Upper lobe of left lung (tissue), 6 donors: ENCODE measurements around the gene FBLIM1. TPM values are rescaled to one million over a fixed set of nuclear protein-coding genes. Genes with fewer than 3 reads are reported as not detected.

Experiments used
- ATAC-seq, 2 donors: fragments of 200-7000 bp; cut with Tn5 transposase; one replicate each; pipeline ENCODE4 v1.9.1; 2022; ENCODE audit warnings: mild to moderate bottlenecking in 2 of 2, moderate library complexity in 2 of 2; ENCODE audit not compliant: low FRiP score in 2 of 2
- DNase-seq, 2 donors: peaks; one replicate each; pipeline ENCODE4 v3.0.0-alpha.2; 2019 to 2020
- H3K27ac ChIP-seq, 4 donors: fragments of 200-600 bp; sonication (generic); one replicate each; pipeline ENCODE4 v1.5.1; 2016 to 2019
- H3K27me3 ChIP-seq, 4 donors: fragments of 200-600 bp; sonication (generic); one replicate each; pipeline ENCODE4 v1.5.1; 2017 to 2019
- H3K36me3 ChIP-seq, 4 donors: fragments of 200-600 bp; sonication (generic); one replicate each; pipeline ENCODE4 v1.5.1; 2016 to 2019
- H3K4me1 ChIP-seq, 4 donors: fragments of 200-600 bp; sonication (generic); one replicate each; pipeline ENCODE4 v1.5.1; 2018 to 2019
- H3K4me3 ChIP-seq, 4 donors: fragments of 200-600 bp; sonication (generic); one replicate each; pipeline ENCODE4 v1.5.1; 2017 to 2019; ENCODE audit warnings: mild to moderate bottlenecking in 2 of 4, moderate library complexity in 1 of 4
- H3K9me3 ChIP-seq, 4 donors: fragments of 200-600 bp; sonication (generic); one replicate each; pipeline ENCODE4 v1.5.1; 2018 to 2019
- CTCF ChIP-seq, 6 experiments: fragments of 450-650 bp in 4 of 6; fragments of 200-600 bp in 2 of 6; sonication (generic) in 2 of 6; IDR thresholded peaks; one replicate each; pipeline ENCODE4 v1.5.1; 2016 to 2019; ENCODE audit warnings: antibody characterized with exemption in 6 of 6
- EP300 ChIP-seq, 4 donors: sonication (generic); formaldehyde crosslinking; IDR thresholded peaks; one replicate each; pipeline ENCODE4 v1.5.1; 2017; ENCODE audit warnings: antibody characterized with exemption in 4 of 4, control low read depth in 2 of 4
- POLR2A ChIP-seq, 4 donors: fragments of 450-650 bp; IDR thresholded peaks; one replicate each; pipeline ENCODE4 v1.5.1; 2016 to 2017; ENCODE audit warnings: antibody characterized with exemption in 4 of 4, mild to moderate bottlenecking in 2 of 4
- POLR2AphosphoS5 ChIP-seq, 2 donors: sonication (generic); formaldehyde crosslinking; IDR thresholded peaks; one replicate each; pipeline ENCODE4 v1.5.1; 2017; ENCODE audit warnings: antibody characterized with exemption in 2 of 2
- WGBS, 2 donors: methylation state at CpG; one replicate each; pipeline ENCODE4 v1.1.5; 2017 to 2018; 5-methylcytosine and 5-hydroxymethylcytosine counted together
- total RNA-seq, 6 donors: library from RNA; depleted of rRNA in 4 of 6; stranded (reverse); fragments of >200 nt in 4 of 6; gene quantifications; one replicate each; pipeline versions ENCODE4 v1.1.0 to v1.2.1, GENCODE V29; 2016 to 2021
- donor health status: DM: no; HTN: no; CAD: no; lungs with moderate emphysema.
- donor health status: DM: no; HTN: yes; CAD: no; lungs with severe emphysema.

Gene FBLIM1
- total RNA-seq, 6 donors from 2014 or later, result 11.2 to 51.3 (median 35.1) TPM

GRCh38 chr1:15760520-15761211 lies 2.1 kb downstream of the FBLIM1 start:
- DNase-seq (no peak), ATAC-seq (peak in 1 of 2 donors; percentile 17)
- Histone ChIP-seq H3K4me1 (peaks cover 16 to 38% (median 37%) of the 10 kb centered on the region in 4 donors), H3K4me3 (peak overlapping the region in 1 of 4 donors; percentile 82), H3K27ac (peak overlapping the region; percentile 74 to 85 (median 76)), H3K36me3 (peaks cover 0 to 8% (median 0%) of the 10 kb centered on the region in 4 donors), H3K27me3 (peaks cover 0 to 22% (median 16%) of the 10 kb centered on the region in 4 donors), H3K9me3 (no peaks in the 10 kb centered on the region)
- TF ChIP-seq EP300 (IDR thresholded peaks at IDR 0.05) (peak in 2 of 4 donors; percentile 57 to 88), POLR2AphosphoS5 (IDR thresholded peaks at IDR 0.05) (peak; percentile 66 to 79), CTCF (IDR thresholded peaks at IDR 0.05) (no peak)
- WGBS, 2 donors, result 33 to 35% methylated on average over 6 to 12 of the region's 12 CpGs

- Histone ChIP-seq H3K27ac (peak overlapping the region; percentile 74 to 85 (median 76)), H3K4me1 (peaks cover 11 to 32% (median 30%) of the 10 kb centered on the region in 4 donors), H3K27me3 (peaks cover 0 to 22% (median 16%) of the 10 kb centered on the region in 4 donors), H3K9me3 (no peaks in the 10 kb centered on the region), H3K36me3 (peaks cover 0 to 13% (median 0%) of the 10 kb centered on the region in 4 donors), H3K4me3 (peak overlapping the region in 1 of 4 donors; percentile 82)
- ATAC-seq (no peak), DNase-seq (no peak)
- TF ChIP-seq CTCF (IDR thresholded peaks at IDR 0.05) (no peak), POLR2A (IDR thresholded peaks at IDR 0.05) (no peak), EP300 (IDR thresholded peaks at IDR 0.05) (no peak), POLR2AphosphoS5 (IDR thresholded peaks at IDR 0.05) (no peak)
- WGBS, 2 donors, result 43 to 51% methylated on average over 8 of the region's 8 CpGs
Observed at GRCh38 chr1:15761366-15762128, 3.0 kb downstream of the FBLIM1 start.

- DNase-seq (no peak), ATAC-seq (no peak)
- Histone ChIP-seq H3K4me1 (peaks cover 8 to 22% (median 21%) of the 10 kb centered on the region in 4 donors), H3K4me3 (no peak overlapping the region), H3K27ac (no peak overlapping the region), H3K36me3 (peaks cover 0 to 13% (median 2%) of the 10 kb centered on the region in 4 donors), H3K9me3 (no peaks in the 10 kb centered on the region), H3K27me3 (peaks cover 0 to 21% (median 13%) of the 10 kb centered on the region in 4 donors)
- WGBS, 2 donors, result 81 to 88% methylated on average over 5 to 10 of the region's 10 CpGs
- TF ChIP-seq POLR2A (IDR thresholded peaks at IDR 0.05) (no peak), EP300 (IDR thresholded peaks at IDR 0.05) (no peak), CTCF (IDR thresholded peaks at IDR 0.05) (no peak), POLR2AphosphoS5 (IDR thresholded peaks at IDR 0.05) (no peak)
Observed at GRCh38 chr1:15762546-15762945, 4.0 kb downstream of the FBLIM1 start.

GRCh38 chr1:15764269-15764764 lies 5.7 kb downstream of the FBLIM1 start:
- Histone ChIP-seq H3K9me3 (no peaks in the 10 kb centered on the region), H3K27me3 (peaks cover 0 to 8% (median 1%) of the 10 kb centered on the region in 4 donors), H3K27ac (no peak overlapping the region), H3K36me3 (peaks cover 0 to 16% (median 5%) of the 10 kb centered on the region in 4 donors), H3K4me3 (no peak overlapping the region), H3K4me1 (peaks cover 2 to 6% (median 4%) of the 10 kb centered on the region in 4 donors)
- TF ChIP-seq POLR2A (IDR thresholded peaks at IDR 0.05) (no peak), POLR2AphosphoS5 (IDR thresholded peaks at IDR 0.05) (no peak), CTCF (IDR thresholded peaks at IDR 0.05) (no peak), EP300 (IDR thresholded peaks at IDR 0.05) (no peak)
- WGBS, 2 donors, result 68 to 72% methylated on average over 10 of the region's 10 CpGs
- ATAC-seq (no peak), DNase-seq (no peak)
